ENCODE data around the gene DDX4.
"Not testable (repeated sequence)": the region's sequence is repeated elsewhere in the genome, so short reads cannot be mapped to it uniquely, and the experiment has no call there.

Gene DDX4

DNA sequence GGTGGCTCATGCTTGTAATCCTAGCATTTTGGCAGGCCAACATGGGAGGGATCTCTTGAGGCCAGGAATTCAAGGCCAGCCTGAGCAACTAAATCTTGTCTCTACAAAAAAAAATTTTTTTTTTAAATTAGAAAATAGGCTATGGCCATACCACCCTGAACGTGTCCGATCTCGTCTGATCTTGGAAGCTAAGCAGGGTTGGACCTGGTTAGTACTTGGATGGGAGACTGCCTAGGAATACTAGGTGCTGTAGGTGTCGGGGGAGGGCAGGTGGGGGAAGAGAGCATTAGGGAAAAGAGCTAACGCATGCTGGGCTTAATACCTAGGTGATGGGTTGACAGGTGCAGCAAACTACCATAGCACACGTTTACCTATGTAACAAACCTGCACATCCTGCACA is 39.5 kb downstream of the DDX4 start:
- TF ChIP-seq ISL1 (CRISPR knock-in tag; IDR thresholded peaks at IDR 0.05) (no peak), ZNF565 (CRISPR knock-in tag; conservative IDR thresholded peaks at IDR 0.05; ENCODE audit: low read depth) (no peak), ESRRG (CRISPR knock-in tag; IDR thresholded peaks at IDR 0.05) (no peak), TOX (CRISPR knock-in tag; IDR thresholded peaks at IDR 0.05; ENCODE audit: borderline replicate concordance) (no peak)
- TF ChIP-seq, protein P1, sequence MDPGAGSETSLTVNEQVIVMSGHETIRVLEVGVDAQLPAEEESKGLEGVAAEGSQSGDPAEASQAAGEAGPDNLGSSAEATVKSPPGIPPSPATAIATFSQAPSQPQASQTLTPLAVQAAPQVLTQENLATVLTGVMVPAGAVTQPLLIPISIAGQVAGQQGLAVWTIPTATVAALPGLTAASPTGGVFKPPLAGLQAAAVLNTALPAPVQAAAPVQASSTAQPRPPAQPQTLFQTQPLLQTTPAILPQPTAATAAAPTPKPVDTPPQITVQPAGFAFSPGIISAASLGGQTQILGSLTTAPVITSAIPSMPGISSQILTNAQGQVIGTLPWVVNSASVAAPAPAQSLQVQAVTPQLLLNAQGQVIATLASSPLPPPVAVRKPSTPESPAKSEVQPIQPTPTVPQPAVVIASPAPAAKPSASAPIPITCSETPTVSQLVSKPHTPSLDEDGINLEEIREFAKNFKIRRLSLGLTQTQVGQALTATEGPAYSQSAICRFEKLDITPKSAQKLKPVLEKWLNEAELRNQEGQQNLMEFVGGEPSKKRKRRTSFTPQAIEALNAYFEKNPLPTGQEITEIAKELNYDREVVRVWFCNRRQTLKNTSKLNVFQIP (CRISPR knock-in tag; IDR thresholded peaks at IDR 0.05; ENCODE audit: borderline replicate concordance, low read depth), result no peak
- ATAC-seq, result no peak

DNA sequence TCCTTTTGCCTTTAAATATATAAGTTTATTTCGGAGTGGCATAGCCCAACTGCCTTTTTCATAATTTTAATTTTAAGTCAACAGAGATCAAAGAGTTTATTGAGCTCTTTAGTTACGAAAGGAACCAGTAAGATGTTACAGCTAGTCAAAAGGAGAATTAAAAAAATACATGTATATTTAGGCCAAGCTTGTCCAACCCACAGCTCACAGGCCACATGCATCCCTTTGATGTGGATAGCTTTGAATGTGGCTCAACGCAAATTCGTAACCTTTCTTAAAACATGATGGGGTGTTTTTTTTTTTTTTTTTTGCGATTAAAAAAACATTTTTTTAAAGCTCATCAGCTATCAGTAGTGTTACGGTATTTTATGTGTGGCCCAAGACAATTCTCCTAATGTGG is 63.1 kb downstream of the DDX4 start:
- TF ChIP-seq, protein P2, sequence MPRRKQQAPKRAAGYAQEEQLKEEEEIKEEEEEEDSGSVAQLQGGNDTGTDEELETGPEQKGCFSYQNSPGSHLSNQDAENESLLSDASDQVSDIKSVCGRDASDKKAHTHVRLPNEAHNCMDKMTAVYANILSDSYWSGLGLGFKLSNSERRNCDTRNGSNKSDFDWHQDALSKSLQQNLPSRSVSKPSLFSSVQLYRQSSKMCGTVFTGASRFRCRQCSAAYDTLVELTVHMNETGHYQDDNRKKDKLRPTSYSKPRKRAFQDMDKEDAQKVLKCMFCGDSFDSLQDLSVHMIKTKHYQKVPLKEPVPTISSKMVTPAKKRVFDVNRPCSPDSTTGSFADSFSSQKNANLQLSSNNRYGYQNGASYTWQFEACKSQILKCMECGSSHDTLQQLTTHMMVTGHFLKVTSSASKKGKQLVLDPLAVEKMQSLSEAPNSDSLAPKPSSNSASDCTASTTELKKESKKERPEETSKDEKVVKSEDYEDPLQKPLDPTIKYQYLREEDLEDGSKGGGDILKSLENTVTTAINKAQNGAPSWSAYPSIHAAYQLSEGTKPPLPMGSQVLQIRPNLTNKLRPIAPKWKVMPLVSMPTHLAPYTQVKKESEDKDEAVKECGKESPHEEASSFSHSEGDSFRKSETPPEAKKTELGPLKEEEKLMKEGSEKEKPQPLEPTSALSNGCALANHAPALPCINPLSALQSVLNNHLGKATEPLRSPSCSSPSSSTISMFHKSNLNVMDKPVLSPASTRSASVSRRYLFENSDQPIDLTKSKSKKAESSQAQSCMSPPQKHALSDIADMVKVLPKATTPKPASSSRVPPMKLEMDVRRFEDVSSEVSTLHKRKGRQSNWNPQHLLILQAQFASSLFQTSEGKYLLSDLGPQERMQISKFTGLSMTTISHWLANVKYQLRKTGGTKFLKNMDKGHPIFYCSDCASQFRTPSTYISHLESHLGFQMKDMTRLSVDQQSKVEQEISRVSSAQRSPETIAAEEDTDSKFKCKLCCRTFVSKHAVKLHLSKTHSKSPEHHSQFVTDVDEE (CRISPR knock-in tag; IDR thresholded peaks at IDR 0.05), result no peak
- TF ChIP-seq ZC3H10 (CRISPR knock-in tag; IDR thresholded peaks at IDR 0.05), result no peak
- TF ChIP-seq ZNF565 (CRISPR knock-in tag; conservative IDR thresholded peaks at IDR 0.05; ENCODE audit: low read depth), result no peak
- no peak for TF ChIP-seq OSR1 (CRISPR knock-in tag; IDR thresholded peaks at IDR 0.05)
- TF ChIP-seq, protein P1 (CRISPR knock-in tag; IDR thresholded peaks at IDR 0.05; ENCODE audit: borderline replicate concordance, low read depth), result no peak
- TF ChIP-seq, protein P3, sequence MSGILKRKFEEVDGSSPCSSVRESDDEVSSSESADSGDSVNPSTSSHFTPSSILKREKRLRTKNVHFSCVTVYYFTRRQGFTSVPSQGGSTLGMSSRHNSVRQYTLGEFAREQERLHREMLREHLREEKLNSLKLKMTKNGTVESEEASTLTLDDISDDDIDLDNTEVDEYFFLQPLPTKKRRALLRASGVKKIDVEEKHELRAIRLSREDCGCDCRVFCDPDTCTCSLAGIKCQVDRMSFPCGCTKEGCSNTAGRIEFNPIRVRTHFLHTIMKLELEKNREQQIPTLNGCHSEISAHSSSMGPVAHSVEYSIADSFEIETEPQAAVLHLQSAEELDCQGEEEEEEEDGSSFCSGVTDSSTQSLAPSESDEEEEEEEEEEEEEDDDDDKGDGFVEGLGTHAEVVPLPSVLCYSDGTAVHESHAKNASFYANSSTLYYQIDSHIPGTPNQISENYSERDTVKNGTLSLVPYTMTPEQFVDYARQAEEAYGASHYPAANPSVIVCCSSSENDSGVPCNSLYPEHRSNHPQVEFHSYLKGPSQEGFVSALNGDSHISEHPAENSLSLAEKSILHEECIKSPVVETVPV (CRISPR knock-in tag; IDR thresholded peaks at IDR 0.05), result no peak
- TF ChIP-seq GLIS3 (CRISPR knock-in tag; IDR thresholded peaks at IDR 0.05), result no peak
- TF ChIP-seq BACH2 (CRISPR knock-in tag; IDR thresholded peaks at IDR 0.05; ENCODE audit: borderline replicate concordance), result no peak
- TF ChIP-seq RARB (CRISPR knock-in tag; IDR thresholded peaks at IDR 0.05), result no peak
- TF ChIP-seq ISL1 (CRISPR knock-in tag; IDR thresholded peaks at IDR 0.05), result no peak
- no peak for TF ChIP-seq TCF4 (CRISPR knock-in tag; IDR thresholded peaks at IDR 0.05; ENCODE audit: borderline replicate concordance)
- no peak for TF ChIP-seq ZNF8 (CRISPR knock-in tag; IDR thresholded peaks at IDR 0.05)
- no peak for TF ChIP-seq SNAI2 (CRISPR knock-in tag; IDR thresholded peaks at IDR 0.05)
- TF ChIP-seq TOX (CRISPR knock-in tag; IDR thresholded peaks at IDR 0.05; ENCODE audit: borderline replicate concordance), result no peak
- no peak for TF ChIP-seq ZFP3 (CRISPR knock-in tag; IDR thresholded peaks at IDR 0.05)
- TF ChIP-seq ZFP30 (CRISPR knock-in tag; IDR thresholded peaks at IDR 0.05), result no peak
- no peak for TF ChIP-seq PPARA (CRISPR knock-in tag; IDR thresholded peaks at IDR 0.05; ENCODE audit: borderline replicate concordance)
- TF ChIP-seq, protein P4, sequence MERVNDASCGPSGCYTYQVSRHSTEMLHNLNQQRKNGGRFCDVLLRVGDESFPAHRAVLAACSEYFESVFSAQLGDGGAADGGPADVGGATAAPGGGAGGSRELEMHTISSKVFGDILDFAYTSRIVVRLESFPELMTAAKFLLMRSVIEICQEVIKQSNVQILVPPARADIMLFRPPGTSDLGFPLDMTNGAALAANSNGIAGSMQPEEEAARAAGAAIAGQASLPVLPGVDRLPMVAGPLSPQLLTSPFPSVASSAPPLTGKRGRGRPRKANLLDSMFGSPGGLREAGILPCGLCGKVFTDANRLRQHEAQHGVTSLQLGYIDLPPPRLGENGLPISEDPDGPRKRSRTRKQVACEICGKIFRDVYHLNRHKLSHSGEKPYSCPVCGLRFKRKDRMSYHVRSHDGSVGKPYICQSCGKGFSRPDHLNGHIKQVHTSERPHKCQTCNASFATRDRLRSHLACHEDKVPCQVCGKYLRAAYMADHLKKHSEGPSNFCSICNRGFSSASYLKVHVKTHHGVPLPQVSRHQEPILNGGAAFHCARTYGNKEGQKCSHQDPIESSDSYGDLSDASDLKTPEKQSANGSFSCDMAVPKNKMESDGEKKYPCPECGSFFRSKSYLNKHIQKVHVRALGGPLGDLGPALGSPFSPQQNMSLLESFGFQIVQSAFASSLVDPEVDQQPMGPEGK (CRISPR knock-in tag; IDR thresholded peaks at IDR 0.05; ENCODE audit: borderline replicate concordance), result no peak
- ATAC-seq, result no peak

DNA sequence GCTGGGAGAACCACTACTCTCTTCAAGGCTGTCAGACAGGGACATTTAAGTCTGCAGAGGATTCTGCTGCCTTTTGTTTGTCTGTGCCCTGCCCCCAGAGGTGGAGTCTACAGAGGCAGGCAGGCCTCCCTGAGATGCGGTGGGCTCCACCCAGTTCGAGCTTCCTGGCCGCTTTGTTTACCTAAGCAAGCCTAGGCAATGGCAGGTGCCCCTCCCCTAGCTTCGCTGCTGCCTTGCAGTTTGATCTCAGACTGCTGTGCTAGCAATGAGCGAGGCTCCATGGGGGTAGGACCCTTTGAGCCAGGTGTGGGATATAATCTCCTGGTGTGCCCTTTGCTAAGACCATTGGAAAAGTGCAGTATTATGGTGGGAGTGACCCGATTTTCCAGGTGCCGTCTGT is 71.0 kb downstream of the DDX4 start:
- ATAC-seq, result not testable (repeated sequence)

DNA sequence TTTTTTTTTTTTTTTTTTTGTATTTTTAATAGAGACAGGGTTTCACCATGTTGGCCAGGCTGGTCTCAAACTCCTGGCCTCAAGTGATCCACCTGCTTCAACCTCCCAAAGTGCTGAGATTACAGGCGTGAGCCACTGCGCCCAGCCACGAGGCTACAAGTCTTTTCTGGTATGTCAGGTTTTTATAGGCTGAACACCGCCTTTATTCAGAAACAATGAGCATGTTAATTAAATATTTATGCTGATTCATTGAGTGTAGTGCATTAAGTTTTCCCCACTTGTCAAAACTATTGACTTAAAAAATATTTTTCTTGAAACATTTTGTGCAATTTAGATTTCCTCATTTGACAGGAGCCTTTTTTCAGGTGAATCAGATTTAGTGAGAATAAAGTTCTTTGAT is 78.1 kb downstream of the DDX4 start:
- ATAC-seq, result not testable (repeated sequence)
